ES-I3 (cell line): ENCODE data around the gene ART5.
A peak's percentile ranks its signal among the peaks of the same experiment; 100 is the strongest.

ENCODE experiments used
- H3K36me3 ChIP-seq: 2 replicates; pipeline ENCODE4 v1.6.1; 2013; ENCODE audit warnings: mild to moderate bottlenecking, low read length, control low read depth, moderate library complexity; ENCODE audit not compliant: insufficient read depth
- H3K4me1 ChIP-seq: 2 replicates; pipeline ENCODE4 v1.6.1; 2013; ENCODE audit warnings: mild to moderate bottlenecking, control low read depth, low read length; ENCODE audit not compliant: insufficient read depth
- H3K9ac ChIP-seq: 2 replicates; pipeline ENCODE4 v1.6.1; 2013; ENCODE audit warnings: low read depth, mild to moderate bottlenecking, low read length, moderate library complexity
- H3K9me3 ChIP-seq: 2 replicates; pipeline ENCODE4 v1.6.1; 2013; ENCODE audit warnings: mild to moderate bottlenecking, low read length, moderate library complexity; ENCODE audit not compliant: control insufficient read depth, insufficient read depth

The ART5 gene, protein sequence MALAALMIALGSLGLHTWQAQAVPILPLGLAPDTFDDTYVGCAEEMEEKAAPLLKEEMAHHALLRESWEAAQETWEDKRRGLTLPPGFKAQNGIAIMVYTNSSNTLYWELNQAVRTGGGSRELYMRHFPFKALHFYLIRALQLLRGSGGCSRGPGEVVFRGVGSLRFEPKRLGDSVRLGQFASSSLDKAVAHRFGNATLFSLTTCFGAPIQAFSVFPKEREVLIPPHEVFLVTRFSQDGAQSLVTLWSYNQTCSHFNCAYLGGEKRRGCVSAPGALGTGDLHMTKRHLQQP

DNA sequence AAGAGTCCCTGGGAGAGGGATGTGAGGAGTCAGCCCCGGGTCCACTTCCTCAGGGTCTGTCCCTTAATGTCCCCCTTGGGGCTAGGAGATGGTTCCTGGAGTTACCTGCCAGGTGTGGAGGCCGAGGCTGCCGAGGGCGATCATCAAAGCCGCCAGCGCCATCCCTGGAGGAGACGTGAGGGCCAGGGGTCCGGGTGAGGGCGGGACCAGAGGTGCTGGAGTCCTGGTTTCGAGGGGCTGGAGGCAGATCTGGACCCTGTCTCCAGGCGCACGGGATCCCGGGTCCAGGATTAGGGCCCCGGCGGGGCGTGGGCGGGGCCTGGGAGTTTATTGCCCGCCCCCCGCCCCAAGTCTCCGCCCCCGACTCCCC, at the start of gene ART5:
ART5 (minus strand) TSS at position 292 of the 370 bp plus-strand sequence; CDS start at position 162, 130 bp downstream.
- Histone ChIP-seq H3K9ac (peak within 1 kb of the TSS; percentile 57), H3K4me1 (0 out of 2 replicates have a peak, but pooled peaks cover 5% of the 10 kb centered on the region), H3K9me3 (peaks cover 6% of the 10 kb centered on the region; the same call in 1 of the 2 replicates), H3K36me3 (no peaks in the 10 kb centered on the region)

DNA sequence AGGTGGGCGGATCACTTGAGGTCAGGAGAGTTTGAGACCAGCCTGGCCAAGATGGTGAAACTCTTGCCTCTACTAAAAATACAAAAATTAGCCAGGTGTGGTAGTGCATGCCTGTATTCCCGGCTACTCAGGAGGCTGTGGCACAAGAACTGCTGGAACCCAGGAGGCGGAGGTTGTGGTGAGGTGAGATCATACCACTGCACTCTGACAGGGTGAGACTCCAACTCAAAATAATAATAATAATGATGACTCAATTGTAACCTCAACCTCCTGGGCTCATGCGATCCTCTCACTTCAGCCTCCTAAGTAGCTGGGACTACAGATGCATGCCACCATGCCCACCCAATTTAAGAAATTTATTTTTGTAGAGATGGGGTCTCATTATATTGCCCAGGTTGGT, 45.0 kb upstream of the ART5 start:
- Histone ChIP-seq H3K36me3 (peaks cover 34% of the 10 kb centered on the region), H3K9ac (no peak overlapping the region), H3K4me1 (no peaks in the 10 kb centered on the region), H3K9me3 (no peaks in the 10 kb centered on the region)

DNA sequence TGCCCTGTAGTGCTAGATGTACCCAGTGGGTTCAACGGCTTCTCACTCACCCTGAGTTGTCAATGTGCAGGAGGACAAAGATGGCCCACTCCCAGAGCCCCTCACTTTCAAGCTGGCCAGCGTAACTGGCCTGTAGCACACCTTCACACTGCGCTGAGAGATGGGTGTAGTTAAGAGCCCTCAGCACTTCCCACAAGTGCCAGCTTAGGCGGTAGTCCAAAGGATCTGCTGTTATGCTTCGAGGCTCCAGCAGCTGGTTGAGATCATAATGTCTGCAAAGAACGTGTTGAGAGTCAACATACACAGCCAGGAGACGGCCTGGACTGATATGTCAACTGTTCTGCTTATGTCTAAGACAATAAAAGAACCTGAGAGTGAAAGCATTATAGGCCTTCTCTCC, 44.1 kb upstream of the ART5 start:
- Histone ChIP-seq H3K9me3 (no peaks in the 10 kb centered on the region), H3K9ac (no peak overlapping the region), H3K36me3 (peaks cover 39% of the 10 kb centered on the region), H3K4me1 (no peaks in the 10 kb centered on the region)

DNA sequence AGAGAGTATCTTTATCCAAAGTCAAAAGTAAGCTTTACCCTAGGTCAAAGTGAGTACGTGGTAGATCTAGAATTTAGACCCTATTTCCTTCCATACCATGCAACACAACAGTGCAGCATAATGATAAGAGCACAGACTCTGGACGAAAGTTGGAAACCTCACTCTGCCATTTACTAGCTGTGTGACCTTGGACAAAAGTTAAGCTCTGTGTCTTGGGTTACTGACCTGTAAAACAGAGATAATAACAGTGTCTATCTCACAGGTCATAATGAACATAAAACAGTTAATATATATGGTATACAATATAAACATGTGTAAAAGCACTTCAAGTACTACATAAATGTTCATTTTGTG, 43.0 kb upstream of the ART5 start:
- Histone ChIP-seq H3K4me1 (no peaks in the 10 kb centered on the region), H3K9ac (no peak overlapping the region), H3K9me3 (no peaks in the 10 kb centered on the region), H3K36me3 (peaks cover 50% of the 10 kb centered on the region)

DNA sequence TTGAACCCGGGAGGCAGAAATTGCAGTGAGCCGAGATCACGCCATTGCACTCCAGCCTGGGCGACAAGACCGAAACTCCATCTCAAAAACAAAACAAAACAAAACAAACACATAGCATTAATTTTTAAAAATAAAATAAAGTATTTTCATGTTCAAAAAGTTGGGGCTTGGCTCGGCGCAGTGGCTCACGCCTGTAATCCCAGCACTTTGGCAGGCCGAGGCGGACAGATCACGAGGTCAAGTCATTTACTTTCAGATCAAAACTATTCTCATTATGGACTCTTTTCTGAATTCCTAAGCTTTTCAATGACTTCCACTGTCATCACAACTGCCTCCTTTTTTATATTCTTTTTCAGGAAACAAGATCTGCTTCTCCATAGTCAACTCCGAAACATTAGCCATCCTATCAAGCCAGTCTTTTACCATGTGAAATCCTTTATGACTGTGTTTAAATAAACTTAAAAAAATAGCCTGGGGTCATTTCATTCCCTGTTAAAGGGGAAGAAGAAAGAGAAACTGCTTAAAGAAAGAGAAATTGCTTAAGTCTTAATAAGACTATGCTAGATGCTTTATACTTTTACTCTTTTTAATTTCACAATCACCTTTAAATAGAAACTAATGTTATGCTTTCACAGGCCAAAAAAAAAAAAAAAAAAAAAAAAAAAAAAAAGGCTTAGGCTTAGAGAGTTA, 42.5 kb upstream of the ART5 start:
- peaks cover 55% of the 10 kb centered on the region for H3K36me3 ChIP-seq
- no peaks in the 10 kb centered on the region for H3K4me1 ChIP-seq
- H3K9me3 ChIP-seq, result no peaks in the 10 kb centered on the region
- no peak overlapping the region for H3K9ac ChIP-seq

DNA sequence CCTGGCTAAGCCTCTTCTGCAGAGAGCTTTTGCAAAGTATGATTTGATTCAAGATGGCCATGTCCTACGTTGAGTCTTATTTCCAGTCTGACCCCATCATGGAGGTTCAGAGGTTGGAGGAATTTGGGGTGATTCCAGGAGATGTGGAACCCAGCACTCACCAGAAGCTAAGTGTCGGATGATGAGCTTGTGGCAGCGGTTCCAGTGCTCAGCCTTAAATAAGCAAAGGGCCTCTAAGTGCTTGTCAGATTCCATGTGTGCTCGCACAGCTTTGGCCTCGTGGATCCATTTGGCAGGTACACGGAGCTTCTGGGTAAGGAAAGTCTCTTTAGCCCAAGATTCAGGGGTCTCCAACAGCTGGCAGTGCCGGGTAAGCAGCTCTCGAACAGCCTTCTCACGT, 41.2 kb upstream of the ART5 start:
- H3K9ac ChIP-seq, result no peak overlapping the region
- no peaks in the 10 kb centered on the region for H3K9me3 ChIP-seq
- peaks cover 60% of the 10 kb centered on the region for H3K36me3 ChIP-seq
- no peaks in the 10 kb centered on the region for H3K4me1 ChIP-seq

DNA sequence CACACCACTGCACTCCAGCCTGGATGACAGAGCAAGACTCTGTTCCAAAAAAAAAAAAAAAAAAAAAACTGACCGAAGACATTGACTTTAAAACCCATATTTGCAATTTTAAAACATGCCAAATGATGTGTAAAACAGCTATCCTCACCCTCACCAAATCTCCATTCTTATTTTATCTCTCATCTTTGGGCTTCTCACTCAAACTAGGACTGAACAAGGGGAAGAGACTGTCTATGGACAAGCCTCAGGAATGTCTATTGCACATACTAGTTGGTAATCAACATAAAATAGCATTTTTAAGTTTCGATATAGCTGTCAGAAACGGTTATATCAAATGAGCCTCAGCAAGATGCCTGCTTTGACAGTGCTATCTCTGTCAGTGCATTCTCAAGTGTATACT, 37.3 kb upstream of the ART5 start:
- H3K9ac ChIP-seq, result no peak overlapping the region
- no peaks in the 10 kb centered on the region for H3K9me3 ChIP-seq
- peaks cover 68% of the 10 kb centered on the region for H3K36me3 ChIP-seq
- H3K4me1 ChIP-seq, result no peaks in the 10 kb centered on the region

DNA sequence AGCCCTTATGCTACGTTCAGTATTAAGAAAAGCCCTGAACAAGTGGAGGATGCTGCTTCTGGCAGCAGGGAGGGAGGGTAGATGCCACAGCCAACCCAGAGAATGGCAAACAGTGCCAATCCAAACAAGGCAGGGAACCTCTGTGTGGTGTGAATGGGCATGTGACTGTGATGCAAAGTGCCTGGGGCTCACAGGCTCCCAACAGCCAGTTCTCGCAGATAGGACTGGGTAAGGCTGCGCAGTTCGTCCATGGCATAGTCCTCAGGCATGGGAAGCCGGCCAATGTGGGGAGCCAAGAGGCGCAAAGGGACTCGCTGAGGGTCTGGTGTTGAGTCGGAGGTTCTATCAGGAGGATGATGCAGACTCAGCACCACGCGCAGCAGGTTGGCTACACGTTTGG, 34.2 kb upstream of the ART5 start:
- H3K9ac ChIP-seq, result no peak overlapping the region
- no peaks in the 10 kb centered on the region for H3K9me3 ChIP-seq
- H3K4me1 ChIP-seq, result no peaks in the 10 kb centered on the region
- H3K36me3 ChIP-seq, result peaks cover 45% of the 10 kb centered on the region

DNA sequence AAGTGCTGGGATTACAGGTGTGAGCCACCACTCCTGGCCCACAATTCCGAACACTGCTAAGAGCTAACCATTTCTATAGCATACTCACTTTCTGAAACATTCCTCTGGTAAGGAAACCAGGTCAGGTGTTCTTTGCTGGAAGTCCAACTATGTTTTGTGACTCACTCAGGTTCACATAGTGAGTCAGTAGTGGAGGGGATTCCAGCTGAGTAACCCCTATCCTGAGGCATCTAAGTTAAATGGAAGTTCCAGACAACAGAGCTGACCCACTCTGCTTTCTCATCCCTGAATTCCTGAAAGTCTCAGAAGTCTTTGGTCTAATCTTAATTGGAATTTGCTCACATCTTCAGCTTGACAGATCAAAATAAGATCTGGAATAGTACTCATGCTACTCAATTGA, 32.4 kb upstream of the ART5 start:
- Histone ChIP-seq H3K9me3 (no peaks in the 10 kb centered on the region), H3K4me1 (no peaks in the 10 kb centered on the region), H3K36me3 (peaks cover 27% of the 10 kb centered on the region), H3K9ac (no peak overlapping the region)

DNA sequence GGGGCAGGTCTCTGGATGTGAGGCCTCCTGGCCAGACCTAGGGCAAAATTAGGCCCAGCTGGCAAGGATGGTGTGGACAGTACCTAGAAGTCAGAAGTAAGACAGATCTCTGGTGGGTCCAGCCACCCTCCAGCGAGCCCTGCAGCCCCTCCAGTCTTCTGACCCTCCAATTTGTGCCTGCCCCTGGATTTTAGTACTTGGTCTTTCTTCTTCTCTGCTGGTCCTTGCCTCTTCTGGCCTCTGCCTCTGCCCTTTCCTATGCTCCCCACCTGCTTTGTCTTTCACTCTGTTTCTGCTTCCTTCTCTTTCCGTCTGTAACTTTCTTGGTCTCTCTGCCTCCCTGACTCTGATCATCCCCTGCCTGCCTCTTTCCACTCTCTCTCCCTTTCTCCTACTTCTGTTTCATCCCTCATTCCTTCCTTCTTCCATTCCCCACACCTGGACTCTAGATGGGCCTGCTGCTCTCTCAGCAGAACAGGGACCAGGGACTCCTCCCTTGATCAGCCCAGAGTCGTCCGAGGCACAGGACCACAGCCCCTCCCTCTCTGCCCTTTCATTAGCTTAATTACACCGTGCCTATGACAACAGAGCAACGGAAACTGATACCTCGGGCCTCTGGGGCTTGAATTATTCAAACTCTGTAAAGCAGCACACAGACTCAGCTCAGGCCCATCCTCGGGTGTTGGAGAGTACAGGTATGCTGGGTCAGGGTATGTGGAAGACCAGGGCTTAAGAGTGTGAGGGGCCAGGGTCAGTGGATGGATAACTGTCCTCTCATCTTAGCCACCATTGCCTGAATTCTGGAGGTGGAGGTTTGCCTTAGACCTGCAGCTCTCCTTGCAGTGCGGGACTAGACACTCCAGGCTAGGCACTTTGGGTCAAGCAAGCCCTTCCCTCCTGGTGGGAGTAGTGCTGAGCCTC, 29.8 kb upstream of the ART5 start, which contains the start of gene CHRNA10:
CHRNA10 (minus strand) TSS at position 51 of the 921 bp plus-strand sequence. CDS start 72 bp downstream, outside the sequence.
- no peaks in the 10 kb centered on the region; the same call in 1 of the 2 replicates for H3K9me3 ChIP-seq
- peaks cover 21% of the 10 kb centered on the region for H3K36me3 ChIP-seq
- H3K9ac ChIP-seq, result no peak within 1 kb of the TSS

DNA sequence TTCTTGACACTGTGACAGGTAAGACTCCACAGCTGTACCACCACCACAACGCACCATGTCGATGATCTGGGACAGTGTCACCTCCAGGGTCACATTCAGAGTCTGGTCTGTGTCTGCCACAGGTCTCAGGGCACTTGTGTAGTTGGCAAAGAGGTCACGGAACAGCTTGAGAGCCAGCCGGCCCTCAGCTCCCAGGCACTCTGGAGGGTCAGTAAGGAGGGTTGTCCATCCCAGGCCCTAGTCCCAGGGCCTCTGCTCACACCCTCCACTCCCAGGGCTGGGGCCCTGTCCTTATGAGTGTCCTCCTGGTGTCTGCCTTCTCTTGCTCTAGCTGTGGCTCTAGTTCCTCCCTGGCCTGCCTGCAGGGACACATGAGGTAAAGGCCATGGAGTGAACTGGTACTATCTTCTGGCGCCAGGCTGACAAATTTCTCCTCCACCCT, 28.0 kb upstream of the ART5 start:
- Histone ChIP-seq H3K36me3 (peaks cover 5% of the 10 kb centered on the region; the same call in 1 of the 2 replicates), H3K9ac (no peak overlapping the region), H3K4me1 (no peaks in the 10 kb centered on the region), H3K9me3 (no peaks in the 10 kb centered on the region; the same call in 1 of the 2 replicates)

More for the DNA sequence above, 29.8 kb upstream of the ART5 start, which contains the start of gene CHRNA10:
- H3K4me1 ChIP-seq, result no peaks in the 10 kb centered on the region

DNA sequence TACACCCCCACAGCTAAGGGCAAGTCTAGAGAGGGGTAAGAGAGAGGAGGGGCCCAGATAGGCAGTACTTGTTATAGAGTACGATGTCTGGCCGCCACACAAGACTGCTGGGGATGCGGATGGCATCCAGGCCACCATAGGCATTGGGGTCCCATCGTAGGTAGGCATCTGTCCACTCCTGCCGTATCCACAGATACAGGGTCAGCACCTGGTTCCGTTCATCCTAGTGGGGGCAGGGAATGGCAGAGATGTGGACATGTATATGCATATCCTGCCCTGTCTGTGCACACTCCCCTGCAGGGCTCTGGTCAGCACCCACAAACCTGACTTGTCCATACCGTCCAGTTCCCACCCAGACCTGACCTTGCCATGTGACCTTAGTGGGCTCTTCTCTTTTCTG, 27.3 kb upstream of the ART5 start:
- H3K4me1 ChIP-seq, result no peaks in the 10 kb centered on the region
- H3K9ac ChIP-seq, result no peak overlapping the region
- no peaks in the 10 kb centered on the region; the same call in 1 of the 2 replicates for H3K9me3 ChIP-seq
- H3K36me3 ChIP-seq, result peaks cover 2% of the 10 kb centered on the region; the same call in 1 of the 2 replicates

DNA sequence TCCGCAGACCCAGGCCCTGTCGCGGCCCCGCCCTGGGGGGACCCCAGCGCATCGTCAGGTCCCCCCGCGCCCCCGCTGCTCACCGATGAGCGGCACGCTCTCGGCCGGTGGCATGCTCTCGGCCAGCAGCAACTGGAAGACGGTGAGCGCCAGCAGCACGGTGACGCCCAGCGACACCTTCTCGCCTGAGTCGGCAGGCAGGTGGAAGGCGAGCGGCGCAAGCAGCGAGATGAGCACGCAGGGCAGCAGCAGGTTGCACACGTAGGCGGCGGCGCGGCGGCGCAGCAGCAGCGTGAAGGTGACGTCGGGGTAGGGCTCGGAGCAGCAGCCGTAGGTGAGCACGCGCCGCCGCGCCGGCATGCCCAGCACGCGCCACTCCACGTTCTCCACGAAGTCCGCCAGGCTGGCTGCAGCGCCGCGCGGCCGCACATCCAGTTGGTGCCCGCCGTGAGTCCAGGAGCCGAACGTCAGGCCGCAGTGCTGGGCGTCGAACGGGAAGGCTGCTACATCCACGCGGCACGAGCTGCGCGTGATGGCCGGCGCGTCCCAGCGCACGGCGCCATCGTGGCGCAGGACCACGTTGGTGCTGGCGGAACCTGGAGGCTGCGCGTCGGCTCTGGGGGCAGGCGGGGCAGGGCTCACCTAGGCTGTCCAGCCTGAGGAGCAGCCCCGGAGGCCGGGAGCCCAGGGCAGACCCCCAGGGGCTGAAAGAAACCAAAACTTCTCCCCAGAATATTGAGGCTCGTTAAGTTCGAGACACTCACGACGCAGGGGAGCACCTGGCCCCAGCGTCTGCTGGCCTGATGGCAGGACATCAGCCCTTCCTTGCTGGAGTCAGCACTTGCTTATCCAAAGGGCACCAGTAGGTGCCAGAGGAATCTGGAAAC, 25.6 kb upstream of the ART5 start:
- Histone ChIP-seq H3K36me3 (peaks cover 2% of the 10 kb centered on the region; the same call in 1 of the 2 replicates), H3K4me1 (no peaks in the 10 kb centered on the region), H3K9me3 (no peaks in the 10 kb centered on the region; the same call in 1 of the 2 replicates), H3K9ac (no peak overlapping the region)
